HUES6 (cell line): ENCODE measurements around the gene NECAB3.
"Not testable (repeated sequence)": the region's sequence is repeated elsewhere in the genome, so short reads cannot be mapped to it uniquely, and the experiment has no call there.

ENCODE experiments used
- H3K27ac ChIP-seq: 2 replicates; pipeline ENCODE4 v1.7.0; 2013; ENCODE audit warnings: low read depth, mild to moderate bottlenecking, low read length, inconsistent platforms
- H3K27me3 ChIP-seq: 2 replicates; pipeline ENCODE4 v1.6.1; 2013; ENCODE audit warnings: low read length; ENCODE audit not compliant: control insufficient read depth, insufficient read depth
- H3K36me3 ChIP-seq: 2 replicates; pipeline ENCODE4 v1.6.1; 2013; ENCODE audit warnings: low read length; ENCODE audit not compliant: control insufficient read depth, insufficient read depth
- H3K4me1 ChIP-seq: 2 replicates; pipeline ENCODE4 v1.6.1; 2013; ENCODE audit warnings: low read length; ENCODE audit not compliant: control insufficient read depth, insufficient read depth
- H3K4me3 ChIP-seq: 2 replicates; pipeline ENCODE4 v1.5.1; 2013; ENCODE audit warnings: low read depth, low read length
- H3K9ac ChIP-seq: one replicate; pipeline ENCODE4 v1.6.1; 2013; ENCODE audit warnings: mild to moderate bottlenecking, low read length
- H3K9me3 ChIP-seq: 2 replicates; pipeline ENCODE4 v1.6.1; 2013; ENCODE audit warnings: low read depth, low read length; ENCODE audit not compliant: control insufficient read depth, insufficient read depth

NECAB3 gene

DNA sequence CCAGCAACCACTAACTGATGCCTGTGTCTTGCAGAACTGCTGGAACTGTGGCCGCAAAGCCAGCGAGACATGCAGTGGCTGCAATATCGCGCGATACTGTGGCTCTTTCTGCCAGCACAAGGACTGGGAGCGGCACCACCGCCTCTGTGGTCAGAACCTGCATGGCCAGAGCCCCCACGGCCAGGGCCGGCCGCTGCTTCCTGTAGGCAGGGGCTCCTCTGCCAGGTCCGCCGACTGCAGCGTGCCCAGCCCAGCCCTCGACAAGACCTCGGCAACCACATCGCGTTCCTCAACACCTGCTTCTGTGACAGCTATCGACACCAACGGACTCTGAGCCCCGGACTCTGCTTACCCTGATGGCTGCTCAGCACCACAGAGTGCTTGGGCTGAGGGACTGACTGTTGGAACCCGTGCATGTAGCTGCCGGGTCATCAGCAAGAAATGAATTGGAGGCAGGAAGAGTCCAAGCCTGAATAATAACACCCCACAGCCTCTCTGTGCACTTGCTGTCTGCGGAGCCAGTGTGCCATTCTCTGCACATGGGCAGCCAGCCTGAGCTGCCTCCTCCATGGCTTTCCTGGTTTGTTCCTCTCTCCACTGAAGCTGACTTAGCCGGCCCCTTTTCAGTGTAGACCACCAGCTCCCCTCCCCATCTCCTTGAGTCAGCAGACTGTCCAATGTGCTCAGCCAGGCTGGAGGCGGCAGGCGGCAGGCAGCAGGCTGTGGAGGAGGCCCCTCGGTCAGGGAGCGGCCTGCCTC lies 29.7 kb downstream of the NECAB3 start:
- H3K9me3 ChIP-seq: no peaks in the 10 kb centered on the region
- H3K27me3 ChIP-seq: no peaks in the 10 kb centered on the region
- H3K4me1 ChIP-seq: no peaks in the 10 kb centered on the region
- H3K4me3 ChIP-seq: no peak overlapping the region
- peaks cover 48% of the 10 kb centered on the region for H3K36me3 ChIP-seq
- H3K27ac ChIP-seq: no peak overlapping the region
- no peak overlapping the region for H3K9ac ChIP-seq

DNA sequence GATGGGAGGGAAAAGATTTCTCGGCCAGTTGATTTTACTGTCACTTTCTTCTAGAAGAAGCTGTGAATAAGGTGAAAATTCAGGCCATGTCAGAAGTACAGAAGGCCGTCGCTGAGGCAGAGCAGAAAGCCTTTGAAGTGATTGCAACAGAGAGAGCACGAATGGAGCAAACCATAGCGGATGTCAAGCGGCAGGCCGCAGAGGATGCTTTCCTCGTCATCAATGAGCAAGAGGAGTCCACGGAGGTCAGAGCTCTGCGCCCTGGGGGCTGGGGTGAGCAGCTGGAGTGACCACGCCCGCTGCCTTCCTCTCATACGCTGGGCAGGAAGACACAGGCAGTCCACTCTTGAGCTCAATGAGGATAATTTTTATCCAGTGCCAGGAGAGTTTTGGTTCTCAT lies 33.9 kb downstream of the NECAB3 start:
- Histone ChIP-seq H3K27ac (no peak overlapping the region), H3K27me3 (no peaks in the 10 kb centered on the region), H3K9ac (no peak overlapping the region), H3K4me1 (no peaks in the 10 kb centered on the region), H3K36me3 (peaks cover 59% of the 10 kb centered on the region), H3K9me3 (no peaks in the 10 kb centered on the region), H3K4me3 (no peak overlapping the region)

DNA sequence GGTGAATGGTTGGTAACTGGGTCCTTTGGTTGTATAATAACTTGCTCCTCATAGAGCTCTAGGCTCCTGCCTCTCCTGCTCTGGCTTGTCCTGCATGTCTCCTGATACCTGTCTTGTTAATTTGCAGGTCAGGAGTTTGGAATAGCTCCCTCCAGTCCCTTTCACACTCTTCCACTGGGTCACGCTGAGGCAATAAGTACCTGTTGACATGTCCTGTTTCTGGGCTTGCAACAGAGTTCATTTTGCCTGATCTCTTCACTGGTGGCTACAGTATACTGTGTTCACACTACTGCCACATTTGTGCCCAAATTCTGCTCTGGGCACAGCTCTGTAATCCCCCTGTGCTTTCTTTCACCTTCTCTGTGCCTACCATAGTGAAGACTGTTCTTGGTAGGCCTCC lies 37.5 kb downstream of the NECAB3 start:
- Histone ChIP-seq H3K27ac (no peak overlapping the region), H3K36me3 (peaks cover 45% of the 10 kb centered on the region), H3K4me3 (no peak overlapping the region), H3K27me3 (no peaks in the 10 kb centered on the region), H3K9ac (no peak overlapping the region), H3K9me3 (no peaks in the 10 kb centered on the region), H3K4me1 (no peaks in the 10 kb centered on the region)

DNA sequence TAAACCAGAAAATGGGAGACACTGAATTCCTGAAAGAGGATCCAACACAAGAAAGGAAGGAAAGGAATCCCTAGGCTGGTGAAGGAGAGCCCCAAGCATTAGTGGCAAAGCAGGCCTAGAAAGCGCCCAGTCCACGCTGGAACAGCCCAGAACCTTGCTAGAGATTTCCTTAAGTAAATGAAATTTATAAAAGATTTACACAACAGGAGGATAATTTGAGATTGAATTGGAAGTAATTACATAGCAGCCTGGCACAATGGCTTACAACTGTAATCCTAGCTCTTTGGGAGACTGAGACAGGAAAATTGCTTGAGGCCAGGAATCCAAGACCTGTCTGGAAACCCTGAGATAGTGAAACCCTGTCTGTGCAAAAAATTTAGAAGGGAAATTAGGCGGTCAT lies 38.9 kb downstream of the NECAB3 start:
- H3K36me3 ChIP-seq: peaks cover 45% of the 10 kb centered on the region
- no peaks in the 10 kb centered on the region for H3K9me3 ChIP-seq
- no peak overlapping the region for H3K27ac ChIP-seq
- H3K27me3 ChIP-seq: no peaks in the 10 kb centered on the region
- H3K4me3 ChIP-seq: no peak overlapping the region
- no peaks in the 10 kb centered on the region for H3K4me1 ChIP-seq
- H3K9ac ChIP-seq: no peak overlapping the region

DNA sequence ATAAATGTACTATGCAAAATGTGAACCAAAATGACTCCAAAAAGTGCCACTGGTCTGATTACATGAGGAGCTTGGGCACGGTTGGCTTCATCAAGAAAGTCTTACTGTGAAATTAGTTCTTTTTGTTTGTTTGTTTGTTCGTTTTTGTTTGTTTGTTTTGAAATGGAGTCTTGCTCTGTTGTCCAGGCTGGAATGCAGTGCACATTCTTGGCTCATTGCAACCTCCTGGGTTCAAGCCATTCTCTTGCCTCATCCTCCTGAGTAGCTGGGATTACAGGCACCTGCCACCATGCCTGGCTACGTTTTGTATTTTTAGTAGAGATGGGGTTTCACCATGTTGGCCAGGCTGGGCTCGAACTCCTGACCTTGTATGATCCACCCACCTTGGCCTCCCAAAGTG lies 42.3 kb downstream of the NECAB3 start:
- H3K9me3 ChIP-seq, H3K4me1 ChIP-seq: not testable (repeated sequence)

DNA sequence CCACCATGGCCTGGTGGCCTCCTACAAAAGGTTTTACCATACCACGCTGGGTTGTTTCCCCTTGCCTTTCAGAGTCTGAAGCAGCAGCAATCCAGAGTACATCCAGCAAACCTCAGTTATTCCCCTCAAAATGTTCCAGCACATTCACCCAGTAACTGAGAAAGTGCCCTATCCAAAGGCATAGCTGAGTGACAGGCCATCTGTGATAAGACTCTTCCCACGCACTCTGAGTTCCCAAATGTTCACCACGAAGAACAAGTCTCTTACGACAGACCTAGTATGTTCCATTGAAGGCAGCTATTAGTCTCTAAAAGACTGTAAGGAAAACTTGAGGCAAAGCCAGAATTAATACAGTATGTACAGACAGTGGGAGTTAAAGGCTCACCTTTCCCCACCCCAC lies 43.7 kb downstream of the NECAB3 start:
- Histone ChIP-seq H3K4me1 (no peaks in the 10 kb centered on the region), H3K4me3 (no peak overlapping the region), H3K9ac (no peak overlapping the region), H3K27ac (no peak overlapping the region), H3K9me3 (no peaks in the 10 kb centered on the region), H3K36me3 (peaks cover 52% of the 10 kb centered on the region), H3K27me3 (no peaks in the 10 kb centered on the region)

More for the DNA sequence above, 42.3 kb downstream of the NECAB3 start:
- H3K9ac ChIP-seq, H3K4me3 ChIP-seq, H3K27me3 ChIP-seq, H3K27ac ChIP-seq: not testable (repeated sequence)
- peaks cover 52% of the 10 kb centered on the region for H3K36me3 ChIP-seq

DNA sequence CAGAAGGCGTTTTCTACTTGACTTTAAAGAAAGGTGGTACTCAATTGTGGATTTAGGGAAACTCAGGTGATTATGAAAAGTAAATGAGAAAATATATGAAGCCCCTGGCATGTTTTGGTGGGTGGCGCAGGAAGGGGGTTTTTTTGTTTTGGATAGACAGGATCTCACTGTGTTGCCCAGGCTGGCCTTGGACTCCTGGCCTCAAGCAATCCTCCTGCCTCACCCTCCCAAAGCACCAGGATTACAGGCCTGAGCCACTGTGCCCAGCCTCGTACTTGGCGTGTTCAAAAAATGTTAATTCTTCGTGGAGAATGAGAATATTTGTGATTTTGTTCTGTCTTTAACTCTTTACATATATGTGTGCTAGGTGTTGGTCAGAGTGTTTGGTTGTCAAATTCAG lies 44.2 kb downstream of the NECAB3 start:
- Histone ChIP-seq H3K9me3 (no peaks in the 10 kb centered on the region), H3K9ac (no peak overlapping the region), H3K27ac (no peak overlapping the region), H3K4me1 (no peaks in the 10 kb centered on the region), H3K27me3 (no peaks in the 10 kb centered on the region), H3K36me3 (peaks cover 57% of the 10 kb centered on the region), H3K4me3 (no peak overlapping the region)

DNA sequence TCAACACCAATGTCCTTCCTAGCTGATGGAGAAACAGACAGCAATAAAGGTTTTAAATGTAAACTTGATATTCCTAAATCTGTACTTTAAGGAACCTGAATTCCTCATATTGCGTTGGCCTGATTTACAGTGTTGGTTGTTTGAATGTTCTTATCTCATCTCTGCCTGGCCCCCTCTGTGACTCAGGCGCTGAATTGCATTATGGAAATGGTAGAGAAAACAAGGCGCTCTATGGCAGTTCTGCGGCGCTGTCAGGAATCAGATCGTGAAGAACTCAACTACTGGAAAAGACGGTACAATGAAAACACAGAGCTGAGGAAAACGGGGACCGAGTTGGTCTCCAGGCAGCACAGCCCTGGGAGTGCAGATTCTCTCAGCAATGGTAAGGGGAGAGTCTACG lies 44.7 kb downstream of the NECAB3 start:
- H3K9me3 ChIP-seq: no peaks in the 10 kb centered on the region
- H3K4me3 ChIP-seq: no peak overlapping the region
- H3K36me3 ChIP-seq: peaks cover 62% of the 10 kb centered on the region
- no peak overlapping the region for H3K27ac ChIP-seq
- H3K27me3 ChIP-seq: no peaks in the 10 kb centered on the region
- no peak overlapping the region for H3K9ac ChIP-seq
- H3K4me1 ChIP-seq: no peaks in the 10 kb centered on the region

DNA sequence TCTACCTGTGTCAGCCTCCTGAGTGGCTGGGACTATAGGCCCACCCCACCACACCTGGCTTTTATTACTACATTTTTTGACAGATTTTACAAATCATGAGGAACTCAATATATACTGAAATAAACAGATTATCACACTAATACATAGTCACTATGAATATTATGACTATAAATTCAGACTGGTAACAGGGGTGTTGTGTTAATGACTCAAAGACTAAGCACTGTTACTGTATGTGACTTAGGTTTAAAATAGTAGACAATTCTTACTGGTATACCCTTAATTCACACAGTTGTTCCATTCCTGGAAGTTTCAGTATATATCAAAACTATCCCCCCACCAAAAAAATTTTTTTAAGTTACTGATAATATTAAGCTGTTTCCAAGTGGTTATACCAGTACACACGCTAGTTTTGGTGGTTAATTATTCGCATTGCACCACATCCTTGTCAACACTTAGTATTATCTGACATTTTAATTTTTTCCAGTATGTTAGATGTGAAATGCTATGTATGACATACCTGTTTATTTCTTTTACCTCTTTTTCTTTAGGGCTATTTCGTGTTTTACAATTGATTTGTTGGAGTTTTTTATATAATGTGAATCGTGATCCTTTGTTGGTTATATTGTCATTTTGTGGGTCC lies 46.5 kb downstream of the NECAB3 start:
- Histone ChIP-seq H3K27ac (no peak overlapping the region), H3K36me3 (peaks cover 70% of the 10 kb centered on the region), H3K4me3 (no peak overlapping the region), H3K9ac (no peak overlapping the region), H3K9me3 (no peaks in the 10 kb centered on the region), H3K4me1 (no peaks in the 10 kb centered on the region), H3K27me3 (no peaks in the 10 kb centered on the region)

DNA sequence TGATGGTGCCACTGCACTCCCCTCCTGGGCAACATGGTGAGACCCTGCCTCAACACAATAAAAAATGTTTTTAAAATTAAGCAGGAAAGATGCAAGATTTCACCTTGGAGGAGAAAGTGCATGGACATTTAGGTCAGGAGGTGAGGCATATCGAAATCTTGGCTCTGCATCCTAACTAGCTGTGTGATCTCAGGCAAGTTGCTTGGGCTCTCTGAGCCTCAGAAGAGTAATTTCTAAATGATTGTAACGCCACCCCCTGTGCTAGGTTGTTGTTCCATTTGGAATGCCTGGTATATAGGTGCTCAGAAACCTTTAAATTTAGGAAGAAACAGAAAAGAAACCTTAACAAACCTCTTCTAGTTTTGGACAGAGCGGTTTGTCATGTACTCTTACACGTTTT lies 48.0 kb downstream of the NECAB3 start:
- Histone ChIP-seq H3K9ac (no peak overlapping the region), H3K36me3 (peaks cover 61% of the 10 kb centered on the region), H3K27me3 (no peaks in the 10 kb centered on the region), H3K4me1 (no peaks in the 10 kb centered on the region), H3K27ac (no peak overlapping the region), H3K4me3 (no peak overlapping the region), H3K9me3 (no peaks in the 10 kb centered on the region)

DNA sequence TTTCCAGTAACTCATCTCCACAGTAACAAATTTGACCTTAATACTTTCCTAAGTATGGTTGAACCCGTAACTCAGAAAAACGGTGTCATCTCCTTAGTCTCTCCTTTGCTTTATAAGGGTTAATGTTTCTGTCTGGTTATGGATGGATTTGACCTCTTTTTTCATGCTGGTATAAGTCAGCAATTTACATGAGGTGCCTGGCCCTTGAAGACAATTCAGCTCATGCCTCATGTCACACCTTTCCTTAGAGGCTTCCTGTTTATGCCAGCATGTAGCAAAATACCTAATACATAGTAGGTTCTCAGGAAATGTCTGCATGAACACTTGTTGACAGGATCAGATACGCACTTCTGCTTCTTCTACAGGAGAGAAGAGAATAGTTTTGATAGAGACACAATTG lies 49.8 kb downstream of the NECAB3 start:
- H3K9me3 ChIP-seq: no peaks in the 10 kb centered on the region
- peaks cover 51% of the 10 kb centered on the region for H3K36me3 ChIP-seq
- no peak overlapping the region for H3K4me3 ChIP-seq
- no peaks in the 10 kb centered on the region for H3K27me3 ChIP-seq
- no peaks in the 10 kb centered on the region for H3K4me1 ChIP-seq
- no peak overlapping the region for H3K9ac ChIP-seq
- no peak overlapping the region for H3K27ac ChIP-seq
